ENCODE measurements around the gene PRDM16.

DNA sequence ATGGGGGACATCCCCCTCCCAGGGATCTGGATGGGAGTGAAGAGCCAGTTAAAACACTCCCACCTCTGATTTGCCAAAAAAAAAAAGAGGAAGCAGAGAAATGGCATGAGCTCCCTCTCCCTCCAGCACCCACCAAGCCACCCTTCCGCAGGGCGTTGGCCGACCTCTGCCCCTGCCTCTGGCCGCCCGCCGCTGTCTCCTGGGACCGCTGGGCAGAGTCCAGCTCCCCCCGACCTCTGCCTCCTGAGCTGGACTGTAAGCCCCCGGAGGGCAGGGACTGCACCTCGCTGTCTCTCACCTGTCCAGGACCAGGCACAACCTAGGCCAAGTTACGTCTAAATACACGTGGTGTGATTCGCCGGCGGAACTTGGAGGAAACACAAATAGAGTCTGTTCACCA, 174.3 kb downstream of the PRDM16 start:
- TF ChIP-seq CTCF (IDR thresholded peaks at IDR 0.05; ENCODE audit: low read length): no peak
- no peak for TF ChIP-seq EZH2 (optimal IDR thresholded peaks at IDR 0.05; ENCODE audit: low read depth, low read length)
